Measurements from ENCODE around the gene NAALADL1. TPM values are rescaled to one million over a fixed set of nuclear protein-coding genes. Genes with fewer than 3 reads are reported as not detected.

The NAALADL1 gene
- total and polyA plus RNA-seq, 9 of the 15 experiments (the other 6 are each of a cell fraction or from before 2014, with no cell fraction given) = 0.06 to 0.72 (median 0.22) TPM; not detected in 4

DNA sequence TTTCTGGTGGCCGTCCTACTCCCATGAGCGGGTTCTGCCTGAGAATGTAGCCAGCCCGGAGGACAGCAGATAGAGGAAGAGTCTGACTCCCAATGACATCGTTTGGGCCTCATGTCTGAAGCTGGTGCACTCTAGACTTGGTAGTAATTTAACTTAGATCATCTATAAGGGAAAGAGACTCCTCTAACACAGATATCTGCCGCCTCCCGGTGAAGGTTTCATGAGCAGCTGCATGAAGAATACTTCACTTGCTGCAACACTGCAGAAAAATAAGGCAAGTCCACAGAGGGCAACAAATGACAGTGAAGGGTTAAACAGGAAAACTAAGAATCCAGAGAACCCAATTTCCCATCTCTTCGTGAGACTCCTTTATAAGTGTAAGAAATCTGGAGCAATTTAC is 50.3 kb downstream of the NAALADL1 start:
- WGBS (ENCODE audit: insufficient coverage, low coverage, missing lambda C conversion rate) = 42% methylated on average over 7 of the region's 7 CpGs
- H2AFZ ChIP-seq (ENCODE audit: low read depth, low read length) = no peak overlapping the region
- POLR2A ChIA-PET = interaction anchor here (0.9 kb wide), 1 partner anchor 11 kb away, joined by 3 read pairs; the partner anchor contains the start of gene BATF2

More for the DNA sequence above, 50.3 kb downstream of the NAALADL1 start:
- DNase-seq (ENCODE audit: extremely low read depth in 1 of 4, low spot score in 3 of 4) (no peak), FAIRE-seq (no peak), ATAC-seq (peak; percentile 26; the same call in 1 of the 3 replicates)
- Histone ChIP-seq H3K4me1 (replicated peaks in 1 of 2; ENCODE audit: control insufficient read depth in 2 of 2, insufficient read depth in 2 of 2, low read length in 2 of 2) (peaks cover 2 to 8% of the 10 kb centered on the region in 2 experiments; a peak in 4 of 5 replicates), H3K36me3 (ENCODE audit: control insufficient read depth, insufficient read depth, low read length) (no peaks in the 10 kb centered on the region), H3K27me3 (ENCODE audit: control insufficient read depth in 2 of 2, insufficient read depth in 2 of 2, low read length in 2 of 2) (no peaks in the 10 kb centered on the region), H3K4me2 (ENCODE audit: insufficient read depth, low read length) (no peak overlapping the region), H4K20me1 (replicated peaks; ENCODE audit: control insufficient read depth, insufficient read depth, low read length) (no peaks in the 10 kb centered on the region), H3K9ac (ENCODE audit: insufficient read depth in 1 of 2, low read depth in 2 of 2, low read length in 2 of 2) (peak overlapping the region in 1 of 2 experiments; percentile 19; a peak in 1 of 4 replicates), H3K4me3 (no peak overlapping the region), H3K79me2 (ENCODE audit: control insufficient read depth, insufficient read depth, low read length) (no peaks in the 10 kb centered on the region), H3K9me3 (replicated peaks; ENCODE audit: control insufficient read depth, insufficient read depth, low read depth, low read length) (no peaks in the 10 kb centered on the region), H3K27ac (ENCODE audit: extremely low read depth, low read depth, low read length) (no peak overlapping the region), H3K9me1 (ENCODE audit: control insufficient read depth, insufficient read depth, low read length) (no peaks in the 10 kb centered on the region)
- CTCF ChIA-PET (ENCODE audit: low intra/inter-chr PET ratio) = no interaction called here
- intact Hi-C loops (cut with micrococcal nuclease) = no loop called here
- BruUV-seq (replicated peaks) = no TSS peak
- TF ChIP-seq CSDE1 (IDR thresholded peaks at IDR 0.05) (no peak), SMARCA5 (IDR thresholded peaks at IDR 0.05) (no peak), RBBP5 (IDR thresholded peaks at IDR 0.05; ENCODE audit: borderline replicate concordance, insufficient read depth, low read length, poor library complexity, severe bottlenecking) (no peak), HDAC8 (tag; IDR thresholded peaks at IDR 0.05) (no peak), TEAD4 (IDR thresholded peaks at IDR 0.05; ENCODE audit: low read length) (no peak), TEAD4 (CRISPR knock-in tag; IDR thresholded peaks at IDR 0.05; ENCODE audit: borderline replicate concordance) (no peak), SMAD3 (CRISPR knock-in tag; conservative IDR thresholded peaks at IDR 0.05) (no peak), RAD21 (CRISPR knock-in tag; conservative IDR thresholded peaks at IDR 0.05 in 1 of 2, IDR thresholded peaks at IDR 0.05 in 1 of 2) (0 out of 4 replicates have a peak, but pooled peaks of 1 of the 2 experiments have one; percentile 7), RBM39 (optimal IDR thresholded peaks at IDR 0.05; ENCODE audit: low read depth, low read length) (no peak), TCFL5 (CRISPR knock-in tag; conservative IDR thresholded peaks at IDR 0.05) (no peak)
- TF ChIP-seq, protein P1, sequence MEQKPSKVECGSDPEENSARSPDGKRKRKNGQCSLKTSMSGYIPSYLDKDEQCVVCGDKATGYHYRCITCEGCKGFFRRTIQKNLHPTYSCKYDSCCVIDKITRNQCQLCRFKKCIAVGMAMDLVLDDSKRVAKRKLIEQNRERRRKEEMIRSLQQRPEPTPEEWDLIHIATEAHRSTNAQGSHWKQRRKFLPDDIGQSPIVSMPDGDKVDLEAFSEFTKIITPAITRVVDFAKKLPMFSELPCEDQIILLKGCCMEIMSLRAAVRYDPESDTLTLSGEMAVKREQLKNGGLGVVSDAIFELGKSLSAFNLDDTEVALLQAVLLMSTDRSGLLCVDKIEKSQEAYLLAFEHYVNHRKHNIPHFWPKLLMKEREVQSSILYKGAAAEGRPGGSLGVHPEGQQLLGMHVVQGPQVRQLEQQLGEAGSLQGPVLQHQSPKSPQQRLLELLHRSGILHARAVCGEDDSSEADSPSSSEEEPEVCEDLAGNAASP (IDR thresholded peaks at IDR 0.05) = no peak
- TF ChIP-seq, protein P2, sequence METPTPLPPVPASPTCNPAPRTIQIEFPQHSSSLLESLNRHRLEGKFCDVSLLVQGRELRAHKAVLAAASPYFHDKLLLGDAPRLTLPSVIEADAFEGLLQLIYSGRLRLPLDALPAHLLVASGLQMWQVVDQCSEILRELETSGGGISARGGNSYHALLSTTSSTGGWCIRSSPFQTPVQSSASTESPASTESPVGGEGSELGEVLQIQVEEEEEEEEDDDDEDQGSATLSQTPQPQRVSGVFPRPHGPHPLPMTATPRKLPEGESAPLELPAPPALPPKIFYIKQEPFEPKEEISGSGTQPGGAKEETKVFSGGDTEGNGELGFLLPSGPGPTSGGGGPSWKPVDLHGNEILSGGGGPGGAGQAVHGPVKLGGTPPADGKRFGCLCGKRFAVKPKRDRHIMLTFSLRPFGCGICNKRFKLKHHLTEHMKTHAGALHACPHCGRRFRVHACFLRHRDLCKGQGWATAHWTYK (CRISPR knock-in tag; IDR thresholded peaks at IDR 0.05) = no peak
- TF ChIP-seq, protein P3, sequence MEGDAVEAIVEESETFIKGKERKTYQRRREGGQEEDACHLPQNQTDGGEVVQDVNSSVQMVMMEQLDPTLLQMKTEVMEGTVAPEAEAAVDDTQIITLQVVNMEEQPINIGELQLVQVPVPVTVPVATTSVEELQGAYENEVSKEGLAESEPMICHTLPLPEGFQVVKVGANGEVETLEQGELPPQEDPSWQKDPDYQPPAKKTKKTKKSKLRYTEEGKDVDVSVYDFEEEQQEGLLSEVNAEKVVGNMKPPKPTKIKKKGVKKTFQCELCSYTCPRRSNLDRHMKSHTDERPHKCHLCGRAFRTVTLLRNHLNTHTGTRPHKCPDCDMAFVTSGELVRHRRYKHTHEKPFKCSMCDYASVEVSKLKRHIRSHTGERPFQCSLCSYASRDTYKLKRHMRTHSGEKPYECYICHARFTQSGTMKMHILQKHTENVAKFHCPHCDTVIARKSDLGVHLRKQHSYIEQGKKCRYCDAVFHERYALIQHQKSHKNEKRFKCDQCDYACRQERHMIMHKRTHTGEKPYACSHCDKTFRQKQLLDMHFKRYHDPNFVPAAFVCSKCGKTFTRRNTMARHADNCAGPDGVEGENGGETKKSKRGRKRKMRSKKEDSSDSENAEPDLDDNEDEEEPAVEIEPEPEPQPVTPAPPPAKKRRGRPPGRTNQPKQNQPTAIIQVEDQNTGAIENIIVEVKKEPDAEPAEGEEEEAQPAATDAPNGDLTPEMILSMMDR (IDR thresholded peaks at IDR 0.05 in 2 of 3, conservative IDR thresholded peaks at IDR 0.05 in 1 of 3; ENCODE audit: insufficient read depth in 2 of 3, low read depth in 1 of 3, low read length in 3 of 3) = 0 out of 6 replicates have a peak, but pooled peaks of 1 of the 3 experiments have one; percentile 10
- in situ Hi-C loops (cut with MboI) = no loop called here

All from K562 (cell line).